22Rv1 (cell line): ENCODE data around the gene UNC5C.

Source experiments
- CTCF ChIP-seq: fragments of 450-650 bp; IDR thresholded peaks from 2 replicates; pipeline ENCODE4 v1.5.1; 2017; ENCODE audit warnings: mild to moderate bottlenecking
- ZFX ChIP-seq: fragments of 450-650 bp; IDR thresholded peaks from 2 replicates; pipeline ENCODE4 v1.6.1; 2017; ENCODE audit warnings: antibody characterized with exemption, borderline replicate concordance

GRCh38 chr4:95141361-95141760 is 407.4 kb downstream of the UNC5C start:
- TF ChIP-seq ZFX (no peak), CTCF (no peak)
